H1 (cell line): Measurements from ENCODE around the gene CPLX1. TPM values are rescaled to one million over a fixed set of nuclear protein-coding genes. Genes with fewer than 3 reads are reported as not detected.
"Not testable (repeated sequence)": the region's sequence is repeated elsewhere in the genome, so short reads cannot be mapped to it uniquely, and the experiment has no call there.

ENCODE experiments used
- CTCF ChIA-PET: fragments of 300-600 bp; sonication (Branson Sonifier 250); formaldehyde crosslinking; loops from one replicate; lab custom pipeline; 2021; ENCODE audit not compliant: partially characterized antibody; lab: Charles Lee
- POLR2A ChIA-PET: fragments of 300-600 bp; sonication (Branson Sonifier 250); formaldehyde crosslinking; loops from one replicate; lab custom pipeline; 2021; ENCODE audit warnings: inconsistent platforms; ENCODE audit not compliant: partially characterized antibody; lab: Charles Lee
- DNase-seq, 2 experiments: peaks; one replicate each; pipeline versions ENCODE4 v3.0.0 to v3.0.0-alpha.2; 2010 to 2022; ENCODE audit warnings: low spot score in 2 of 2, low read depth in 1 of 2, mixed read lengths in 1 of 2
- FAIRE-seq: peaks from 2 replicates; lab custom pipeline; 2011; peaks lifted over from hg19 to GRCh38; lab: Jason Lieb, UNC
- H2AFZ ChIP-seq: 2 replicates; pipeline ENCODE4 v1.8.1; 2012; ENCODE audit warnings: low read length, inconsistent platforms
- H2AK5ac ChIP-seq: 2 replicates; pipeline ENCODE4 v1.6.1; 2013; ENCODE audit warnings: low read depth, low read length
- H2BK120ac ChIP-seq: replicated peaks from 2 replicates; pipeline ENCODE3; 2013; ENCODE audit warnings: low read depth, low read length, inconsistent platforms
- H2BK12ac ChIP-seq: 2 replicates; pipeline ENCODE4 v1.6.1; 2013; ENCODE audit warnings: low read depth, low read length
- H2BK15ac ChIP-seq: 2 replicates; pipeline ENCODE4 v1.6.1; 2013; ENCODE audit warnings: low read length
- H2BK20ac ChIP-seq: 2 replicates; pipeline ENCODE4 v1.6.1; 2013; ENCODE audit warnings: low read length
- H2BK5ac ChIP-seq: 2 replicates; pipeline ENCODE4 v1.6.1; 2013; ENCODE audit warnings: low read depth, low read length
- H3K14ac ChIP-seq: 2 replicates; pipeline ENCODE4 v1.6.1; 2013; ENCODE audit warnings: inconsistent platforms; ENCODE audit not compliant: insufficient read length
- H3K18ac ChIP-seq: 2 replicates; pipeline ENCODE4 v1.6.1; 2013; ENCODE audit warnings: low read length; ENCODE audit errors: extremely low read depth
- H3K23ac ChIP-seq: 2 replicates; pipeline ENCODE4 v1.6.1; 2013; ENCODE audit warnings: inconsistent platforms; ENCODE audit not compliant: insufficient read length
- H3K23me2 ChIP-seq: 2 replicates; pipeline ENCODE4 v1.6.1; 2013; ENCODE audit warnings: low read depth, low read length
- H3K27ac ChIP-seq: 2 replicates; pipeline ENCODE4 v1.6.1; 2011; ENCODE audit warnings: low read depth, low read length, inconsistent platforms
- H3K27me3 ChIP-seq, 4 experiments: replicated peaks in 1 of 4; 1 replicate in 1 of 4; 2 replicates in 3 of 4; pipeline versions ENCODE4 v1.6.1 to v1.8.1; 2011 to 2013; ENCODE audit warnings: low read length in 3 of 4, mild to moderate bottlenecking in 3 of 4, inconsistent platforms in 2 of 4, mixed read lengths in 2 of 4, moderate library complexity in 1 of 4; ENCODE audit not compliant: control insufficient read depth in 3 of 4, insufficient read depth in 3 of 4; ENCODE audit errors: extremely low read depth in 1 of 4
- H3K36me3 ChIP-seq, 4 experiments: 2 replicates each; pipeline versions ENCODE4 v1.6.1 to v1.8.1; 2011 to 2013; ENCODE audit warnings: mild to moderate bottlenecking in 4 of 4, low read length in 3 of 4, moderate library complexity in 2 of 4, control low read depth in 1 of 4, inconsistent platforms in 1 of 4; ENCODE audit not compliant: insufficient read depth in 4 of 4, control insufficient read depth in 2 of 4
- H3K4ac ChIP-seq: replicated peaks from 2 replicates; pipeline ENCODE3; 2013; ENCODE audit warnings: low read length, low read depth, mixed read lengths, inconsistent platforms; ENCODE audit not compliant: insufficient read length
- H3K4me1 ChIP-seq, 4 experiments: replicated peaks in 1 of 4; 1 replicate in 1 of 4; 2 replicates in 3 of 4; pipeline versions ENCODE4 v1.6.1 to v1.8.1; 2011 to 2013; ENCODE audit warnings: low read length in 3 of 4, inconsistent platforms in 2 of 4, mixed read lengths in 1 of 4; ENCODE audit not compliant: insufficient read depth in 4 of 4, control insufficient read depth in 3 of 4
- H3K4me2 ChIP-seq, 2 experiments: 2 replicates each; pipeline versions ENCODE4 v1.6.1 to v1.8.1; 2011 to 2013; ENCODE audit warnings: low read depth in 2 of 2, low read length in 2 of 2, control low read depth in 1 of 2, inconsistent platforms in 1 of 2, mild to moderate bottlenecking in 1 of 2; ENCODE audit not compliant: insufficient read depth in 1 of 2
- H3K4me3 ChIP-seq, 4 experiments: fragments of 200-600, 300-600 bp in 1 of 4; sonication (generic), shearing (Covaris generic), sonication (Bioruptor Twin) in 1 of 4; 2 replicates each; pipeline versions ENCODE4 v1.5.1 to v1.8.1; 2011 to 2016; ENCODE audit warnings: low read length in 4 of 4, low read depth in 3 of 4, control low read depth in 2 of 4, inconsistent platforms in 2 of 4, mild to moderate bottlenecking in 2 of 4, mixed read lengths in 1 of 4, moderate library complexity in 1 of 4; ENCODE audit not compliant: insufficient read depth in 2 of 4; ENCODE audit errors: extremely low read depth in 1 of 4
- H3K56ac ChIP-seq: replicated peaks from 2 replicates; pipeline ENCODE3; 2013; ENCODE audit warnings: low read depth, mild to moderate bottlenecking, mixed read lengths, low read length, inconsistent platforms; ENCODE audit not compliant: insufficient read length
- H3K79me1 ChIP-seq: 2 replicates; pipeline ENCODE4 v1.6.1; 2013; ENCODE audit warnings: low read depth, low read length, control low read depth
- H3K79me2 ChIP-seq, 2 experiments: 2 replicates each; pipeline versions ENCODE4 v1.6.1 to v1.8.1; 2012 to 2013; ENCODE audit warnings: low read length in 2 of 2, mild to moderate bottlenecking in 2 of 2, inconsistent platforms in 1 of 2; ENCODE audit not compliant: insufficient read depth in 2 of 2, control insufficient read depth in 1 of 2
- H3K9ac ChIP-seq, 4 experiments: replicated peaks in 1 of 4; 1 replicate in 1 of 4; 2 replicates in 3 of 4; pipeline versions ENCODE4 v1.6.1 to v1.8.1; 2011 to 2013; ENCODE audit warnings: low read depth in 3 of 4, low read length in 3 of 4, control low read depth in 2 of 4, mild to moderate bottlenecking in 2 of 4, moderate library complexity in 2 of 4, inconsistent platforms in 1 of 4; ENCODE audit errors: extremely low read depth in 1 of 4
- H3K9me3 ChIP-seq, 2 experiments: 2 replicates each; pipeline versions ENCODE4 v1.6.1 to v1.8.1; 2012 to 2013; ENCODE audit warnings: mild to moderate bottlenecking in 2 of 2, moderate library complexity in 2 of 2, control low read depth in 1 of 2, inconsistent platforms in 1 of 2, low read depth in 1 of 2, low read length in 1 of 2, mixed read lengths in 1 of 2; ENCODE audit not compliant: insufficient read depth in 2 of 2
- H4K20me1 ChIP-seq, 2 experiments: replicated peaks in 1 of 2; 2 replicates each; pipeline versions ENCODE3 to v1.8.1; 2011 to 2013; ENCODE audit warnings: inconsistent platforms in 2 of 2, low read length in 2 of 2, mild to moderate bottlenecking in 1 of 2; ENCODE audit not compliant: insufficient read depth in 2 of 2, control insufficient read depth in 1 of 2
- H4K5ac ChIP-seq: 2 replicates; pipeline ENCODE4 v1.6.1; 2013; ENCODE audit warnings: low read length, low read depth, mixed read lengths, inconsistent platforms; ENCODE audit not compliant: insufficient read length
- H4K8ac ChIP-seq: 2 replicates; pipeline ENCODE4 v1.8.0; 2013; ENCODE audit warnings: mild to moderate bottlenecking, moderate library complexity, low read length, inconsistent platforms; ENCODE audit not compliant: insufficient read depth; ENCODE audit errors: extremely low read depth
- H4K91ac ChIP-seq: replicated peaks from 2 replicates; pipeline ENCODE3; 2013; ENCODE audit warnings: low read length, mixed read lengths, inconsistent platforms; ENCODE audit not compliant: insufficient read length
- WGBS, 2 experiments: shearing (Covaris generic) in 1 of 2; methylation state at CpG; one replicate each; pipeline versions ENCODE4 v1.1.6 to v1.1.7; 2013 to 2015; ENCODE audit warnings: low lambda C conversion rate in 2 of 2, mixed read lengths in 2 of 2, inconsistent platforms in 1 of 2, low coverage in 1 of 2, missing lambda C conversion rate in 1 of 2; ENCODE audit not compliant: insufficient replicate concordance in 2 of 2, insufficient coverage in 1 of 2, insufficient read length in 1 of 2; ENCODE audit errors: extremely low coverage in 1 of 2, missing lambda C conversion rate in 1 of 2; 5-methylcytosine and 5-hydroxymethylcytosine counted together
- polyA plus RNA-seq, 7 experiments: library from polyadenylated mRNA; depleted of rRNA in 3 of 7; stranded (reverse) in 5 of 7; unstranded in 2 of 7; fragments of >200 nt in 5 of 7; fragments of 200-250 nt in 2 of 7; gene quantifications; 1 replicate in 5 of 7; 2 replicates in 1 of 7; 4 replicates in 1 of 7; pipeline versions ENCODE4 v1.2.1 to v1.2.3, GENCODE V29; 2011 to 2013; ENCODE audit warnings: missing spikeins in 2 of 7, mixed read lengths in 2 of 7
- total RNA-seq: library from RNA; stranded (reverse); fragmentation: NEBNext Ultra II Directional; extraction: Animal tissue kit (Norgen Biotek cat#: 25700); gene quantifications from 2 replicates; pipeline ENCODE4 v1.2.1, GENCODE V29; 2021

CPLX1 gene
- total and polyA plus RNA-seq, 2 of the 8 experiments (the other 6 are each of a cell fraction or from before 2014, with no cell fraction given): 0.32 to 0.56 TPM

- H3K9ac ChIP-seq: peak overlapping the region in 2 of 4 experiments; percentile 93 to 95; a peak in 2 of 7 replicates
- not testable (repeated sequence) for H4K8ac ChIP-seq, FAIRE-seq, H2BK5ac ChIP-seq, H4K5ac ChIP-seq, H2BK120ac ChIP-seq, H2BK20ac ChIP-seq, DNase-seq, H3K14ac ChIP-seq, H2AFZ ChIP-seq, H3K23me2 ChIP-seq, H2BK12ac ChIP-seq, H3K9me3 ChIP-seq, H3K56ac ChIP-seq, H3K18ac ChIP-seq, H2AK5ac ChIP-seq, H3K23ac ChIP-seq, H3K27ac ChIP-seq, H3K4ac ChIP-seq, H2BK15ac ChIP-seq, H3K79me1 ChIP-seq, H4K91ac ChIP-seq
- H3K4me1 ChIP-seq: peaks cover 0 to 17% (median 15%) of the 10 kb centered on the region in 4 experiments; a peak in 6 of 7 replicates
- peak overlapping the region; percentile 77 to 92 (median 91) for H3K4me3 ChIP-seq
- H3K36me3 ChIP-seq: peaks cover 0 to 43% (median 8%) of the 10 kb centered on the region in 4 experiments; a peak in 6 of 8 replicates
- peaks cover 11 to 55% of the 10 kb centered on the region in 2 experiments; a peak in 3 of 4 replicates for H3K79me2 ChIP-seq
- peaks cover 14 to 22% of the 10 kb centered on the region in 2 experiments for H4K20me1 ChIP-seq
- H3K27me3 ChIP-seq: peaks cover 16 to 24% (median 24%) of the 10 kb centered on the region in 4 experiments
- peak overlapping the region; percentile 91 to 93 for H3K4me2 ChIP-seq
- ChIA-PET CTCF (interaction anchor here (1.8 to 3.9 kb wide), 2 partner anchors 14 to 38 kb away, joined by 6 to 12 read pairs; no protein-coding TSS in a partner anchor), POLR2A (interaction anchor here (1.4 to 2.0 kb wide), 4 partner anchors 9 to 14 kb away, joined by 4 to 14 read pairs (median 8); no protein-coding TSS in a partner anchor)
- 95% methylated on average over 10 of the region's 10 CpGs; no CpG with 5 or more reads in 1 of the 2 experiments for WGBS, 2 experiments
Observed at GRCh38 chr4:780255-780654, 45.7 kb downstream of the CPLX1 start.
